Endometrial microvascular endothelial cells (primary cell): Measurements from ENCODE around the gene LRSAM1. TPM values are rescaled to one million over a fixed set of nuclear protein-coding genes. Genes with fewer than 3 reads are reported as not detected.

Source experiments
- in situ Hi-C: cut with HindIII; loops from 2 replicates; pipeline ENCODE4 v1.10.0; 2017; ENCODE audit warnings: low sequenced_read_pairs, low pct_unique_long_range_greater_than_20kb; ENCODE audit errors: inconsistent ontology term
- total RNA-seq: library from RNA; depleted of rRNA; stranded (reverse); fragments of >200 nt; gene quantifications from one replicate; pipeline ENCODE4 v1.2.3, GENCODE V29; 2015; ENCODE audit errors: inconsistent ontology term

Gene LRSAM1
- total RNA-seq, 1 donor from 2014 or later: 20.3 TPM

DNA sequence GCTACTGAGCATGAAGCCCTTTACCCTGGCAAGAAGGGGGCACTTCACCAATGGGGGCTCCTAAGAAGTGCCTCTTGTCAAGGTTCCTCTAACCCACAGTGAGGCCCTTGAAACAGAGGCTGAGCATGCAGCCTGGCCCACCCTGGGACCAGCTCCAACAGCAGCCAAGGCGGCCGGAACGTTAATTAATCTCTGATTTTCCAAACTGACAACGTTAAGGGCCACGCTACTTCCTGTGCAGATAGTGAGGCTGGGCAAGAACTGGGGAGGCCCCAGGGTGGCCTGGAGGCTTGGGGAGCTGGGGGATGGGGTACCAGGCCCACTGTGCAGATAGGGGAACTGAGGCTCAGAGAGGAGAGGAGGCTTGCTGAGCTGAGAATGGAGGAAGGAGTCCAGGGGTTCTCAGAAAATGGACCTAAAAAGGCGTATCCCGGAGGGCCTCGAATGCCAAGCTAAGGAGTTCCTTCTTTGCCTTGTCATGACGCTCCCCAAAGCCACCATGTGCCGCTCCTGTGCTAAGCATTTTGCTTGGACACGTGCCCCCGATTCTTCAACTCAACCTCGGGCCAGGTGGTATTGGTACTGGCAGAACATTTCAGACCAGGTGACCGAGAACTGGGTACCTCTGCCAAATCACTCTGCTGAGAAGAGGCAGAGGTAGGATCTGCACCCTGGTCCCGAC, 88.8 kb downstream of the LRSAM1 start:
- in situ Hi-C loops: no loop called here

DNA sequence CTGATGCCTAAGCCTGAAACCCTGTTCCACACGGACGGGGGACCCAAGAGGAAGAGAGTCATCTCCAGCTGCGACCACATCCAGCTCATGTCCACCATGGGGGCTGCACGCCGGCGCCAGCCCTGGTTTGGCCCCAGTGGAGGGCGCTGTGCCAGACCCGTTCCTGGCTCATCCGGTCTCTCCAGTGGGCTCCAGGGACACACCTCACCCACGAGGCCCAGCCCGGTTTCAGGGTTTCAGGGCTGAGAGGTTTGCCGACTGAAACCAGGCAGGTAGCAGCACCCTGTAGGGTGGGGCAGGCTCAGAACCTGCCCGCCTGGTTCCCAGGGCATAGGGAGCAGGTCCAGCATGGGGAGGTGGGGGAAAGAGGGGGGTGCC, 89.3 kb downstream of the LRSAM1 start:
- in situ Hi-C loops: no loop called here

DNA sequence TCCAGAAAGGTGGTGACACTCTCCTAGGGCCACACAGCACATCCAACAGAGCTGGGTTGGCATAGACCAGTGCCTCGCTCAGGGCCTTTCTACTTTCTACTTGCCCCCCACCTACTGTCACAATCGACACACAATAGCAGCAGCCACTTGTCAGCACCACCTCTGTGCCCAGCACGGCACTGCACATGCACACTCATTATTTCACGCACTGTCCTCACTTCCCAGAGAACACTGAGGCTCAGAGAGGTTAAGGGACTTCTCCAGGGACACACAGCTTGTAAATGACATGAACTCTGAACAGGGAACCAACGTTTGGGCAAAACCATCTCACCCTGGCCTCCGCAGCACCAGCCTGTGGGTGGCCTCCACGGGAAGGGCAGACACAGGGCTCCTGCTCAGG, 89.9 kb downstream of the LRSAM1 start:
- in situ Hi-C loops: no loop called here

DNA sequence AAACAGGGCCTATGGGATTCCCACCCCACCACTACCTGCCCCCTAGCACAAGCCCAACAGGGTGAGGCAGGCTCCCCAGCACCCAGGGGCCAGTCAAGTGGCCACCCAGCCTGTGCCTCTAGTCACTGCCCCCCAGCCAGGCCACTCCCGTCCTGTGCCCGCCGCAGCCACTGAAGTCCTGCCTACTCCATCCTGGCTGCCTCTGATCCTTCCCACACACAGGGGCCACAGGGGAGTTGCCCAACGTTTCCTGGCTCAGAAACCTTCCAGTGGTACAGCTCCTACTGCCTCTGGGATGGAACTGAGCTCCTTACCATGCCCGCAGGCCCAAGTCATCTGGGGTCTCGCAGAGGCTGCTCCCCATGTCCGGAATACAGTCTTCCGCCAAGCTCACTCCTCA, 90.6 kb downstream of the LRSAM1 start:
- in situ Hi-C loops: no loop called here

DNA sequence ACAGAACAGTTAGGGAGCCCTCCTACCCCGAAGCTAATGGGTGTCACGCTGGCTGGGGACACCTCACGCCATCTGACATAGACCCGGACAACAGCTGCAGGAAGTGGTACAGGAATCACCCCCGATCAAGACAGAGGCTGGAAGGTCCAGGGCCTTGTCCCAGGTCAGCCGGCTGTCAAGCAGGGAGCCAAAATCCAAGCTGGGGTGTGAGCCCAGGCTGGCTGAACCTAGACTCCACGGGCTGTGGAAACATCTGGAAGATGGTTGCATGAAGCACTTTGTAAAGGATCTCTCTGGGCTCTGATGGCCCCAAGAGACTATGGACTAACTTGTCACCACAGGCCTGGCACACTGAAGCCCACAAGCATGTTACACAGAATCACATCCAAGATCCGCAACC, 91.9 kb downstream of the LRSAM1 start:
- in situ Hi-C loops: no loop called here

DNA sequence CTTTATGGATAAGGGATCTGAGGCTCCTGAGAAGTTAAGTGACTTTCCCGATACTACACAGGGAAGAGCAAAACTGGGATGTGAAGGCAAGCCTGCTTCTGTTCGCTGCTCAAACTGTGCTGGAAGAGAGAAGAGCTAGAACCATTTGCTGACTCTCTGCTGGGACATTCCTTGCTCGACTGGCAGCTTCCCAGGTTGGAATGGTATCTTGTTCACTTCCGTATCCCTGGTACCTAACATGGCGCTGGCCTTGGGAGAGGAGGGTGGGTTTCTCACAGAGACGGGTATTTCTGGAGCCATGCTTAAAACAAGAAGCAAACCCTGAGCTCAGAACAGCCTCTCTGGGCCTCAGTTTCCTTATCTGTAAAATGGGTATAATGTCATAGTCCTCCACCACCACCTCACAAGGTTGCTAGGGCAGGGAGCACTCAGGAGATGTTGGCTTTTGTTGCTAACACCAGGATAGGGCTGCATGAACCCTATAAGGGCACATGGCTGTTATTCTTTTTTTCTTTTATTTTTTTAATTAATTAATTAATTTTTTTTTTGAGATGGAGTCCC, 92.7 kb downstream of the LRSAM1 start:
- in situ Hi-C loops: no loop called here

DNA sequence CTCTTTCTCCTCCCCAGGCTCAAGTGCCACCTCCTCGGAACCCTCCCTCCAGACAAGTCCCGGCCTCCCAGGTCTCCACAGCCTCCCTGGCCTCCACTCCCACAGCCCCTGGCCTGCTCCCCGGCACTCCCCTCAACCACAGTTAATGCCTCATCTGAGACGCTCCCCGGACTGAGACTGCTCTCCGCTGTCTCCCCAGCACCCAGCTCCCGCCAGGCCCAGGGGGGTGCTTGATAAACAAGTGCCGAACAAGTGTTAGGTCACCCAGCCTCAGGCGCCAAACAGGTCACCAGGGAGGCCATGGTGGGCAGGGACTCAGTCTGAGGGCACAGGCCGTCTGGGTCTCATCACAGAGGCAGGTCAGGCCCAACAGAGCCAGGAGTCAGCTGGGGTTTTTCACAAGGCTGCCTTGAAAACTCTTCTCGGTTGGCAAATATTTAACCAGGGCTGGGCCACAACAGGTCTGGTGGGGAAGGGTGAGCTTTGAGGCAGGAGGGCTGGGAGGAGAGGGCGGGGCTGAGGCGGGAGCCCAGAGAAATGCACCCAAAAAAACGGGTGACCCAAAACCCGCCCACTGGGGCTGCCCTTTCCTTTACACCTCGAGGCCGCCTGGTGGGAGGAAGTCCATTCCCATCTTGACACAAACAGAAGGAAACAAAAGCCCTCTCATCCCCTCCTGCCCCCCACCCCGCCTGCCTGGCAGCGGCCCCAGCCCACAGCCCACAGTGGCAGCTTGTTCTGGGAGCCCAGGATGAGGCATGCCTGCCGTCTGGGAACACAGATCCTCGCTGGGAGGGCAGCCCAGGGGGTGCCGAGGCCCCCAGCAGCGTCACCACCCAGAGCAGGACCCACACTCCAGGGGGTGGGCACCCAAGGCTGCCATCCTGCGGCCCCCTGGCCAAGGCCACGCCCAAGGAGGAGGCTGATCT, 94.2 kb downstream of the LRSAM1 start:
- in situ Hi-C loops: no loop called here

DNA sequence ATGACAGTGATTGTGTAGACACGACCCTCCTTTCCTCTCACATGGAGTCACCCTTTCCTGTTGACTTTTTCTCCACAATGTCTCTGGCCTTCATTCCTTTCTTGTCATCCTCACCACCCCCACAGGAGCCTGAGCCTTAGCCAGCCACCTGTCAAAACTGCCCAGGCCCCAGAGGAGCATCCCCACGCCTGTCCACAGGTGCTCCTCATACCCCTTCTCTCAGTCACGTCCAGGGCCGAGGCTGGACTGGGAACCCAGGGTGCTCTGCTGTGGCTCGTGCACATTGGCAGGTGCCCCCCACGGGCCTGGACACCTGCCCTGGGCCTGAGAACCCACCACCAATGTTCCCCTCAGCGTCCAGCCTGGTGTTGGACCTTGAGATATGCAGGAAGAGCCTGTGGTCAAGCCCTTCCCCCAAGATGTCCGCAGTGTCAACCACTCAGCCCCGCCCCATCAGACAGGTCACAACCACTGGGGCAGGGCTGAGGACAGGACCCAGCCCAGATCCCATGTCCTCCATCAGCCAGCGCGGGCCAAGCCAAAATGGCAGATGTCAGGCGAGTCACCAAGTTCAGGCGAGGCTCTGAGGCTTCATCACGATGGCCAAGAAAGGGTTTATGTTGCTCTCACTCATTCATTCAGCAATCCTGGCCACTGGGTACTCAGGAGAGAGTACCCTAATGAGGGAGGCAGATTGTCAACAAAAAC, 95.0 kb downstream of the LRSAM1 start:
- in situ Hi-C loops: no loop called here

DNA sequence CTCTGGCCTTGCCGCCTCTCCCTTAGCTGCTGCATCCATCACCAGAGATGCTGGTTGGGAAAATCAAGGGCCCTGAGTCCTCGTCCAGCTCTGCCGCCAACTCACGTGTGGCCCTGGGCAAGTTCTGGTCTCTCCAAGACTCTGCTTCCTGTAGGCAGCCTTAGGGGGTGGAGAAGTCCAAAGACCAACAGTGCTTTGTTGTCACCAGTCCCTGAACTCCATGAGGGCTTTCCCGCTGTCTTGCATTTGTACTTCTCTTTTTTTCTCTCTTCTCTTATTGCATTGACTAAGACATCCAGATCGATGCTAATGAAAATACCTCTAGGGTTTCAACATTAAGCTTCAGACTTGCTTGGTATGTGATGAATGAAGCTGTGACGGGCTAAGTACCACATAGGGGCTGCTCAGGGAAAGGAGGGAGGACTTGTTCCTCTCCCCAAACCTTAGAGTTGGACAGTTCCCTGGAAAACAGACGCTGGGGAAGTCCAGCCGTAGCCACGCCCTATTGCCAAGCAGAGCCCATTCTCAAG, 97.1 kb downstream of the LRSAM1 start:
- in situ Hi-C loops: no loop called here

DNA sequence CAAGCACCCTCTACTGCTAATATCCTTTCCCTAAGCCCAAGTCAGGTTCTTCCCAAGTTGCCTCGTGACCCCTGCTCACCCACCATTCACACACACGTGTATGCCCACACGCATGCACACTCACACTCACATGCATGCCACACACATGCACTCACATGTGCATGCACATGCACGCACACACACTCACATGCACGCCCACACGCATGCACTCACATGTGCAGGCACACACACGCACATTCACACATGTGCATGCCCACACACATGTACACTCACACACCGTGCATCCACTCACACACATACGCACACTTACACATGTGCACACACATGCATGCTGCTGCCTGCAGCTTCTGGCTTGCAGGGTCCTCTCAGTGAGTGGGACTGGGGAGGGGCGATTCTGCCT, 97.9 kb downstream of the LRSAM1 start:
- in situ Hi-C loops: no loop called here

DNA sequence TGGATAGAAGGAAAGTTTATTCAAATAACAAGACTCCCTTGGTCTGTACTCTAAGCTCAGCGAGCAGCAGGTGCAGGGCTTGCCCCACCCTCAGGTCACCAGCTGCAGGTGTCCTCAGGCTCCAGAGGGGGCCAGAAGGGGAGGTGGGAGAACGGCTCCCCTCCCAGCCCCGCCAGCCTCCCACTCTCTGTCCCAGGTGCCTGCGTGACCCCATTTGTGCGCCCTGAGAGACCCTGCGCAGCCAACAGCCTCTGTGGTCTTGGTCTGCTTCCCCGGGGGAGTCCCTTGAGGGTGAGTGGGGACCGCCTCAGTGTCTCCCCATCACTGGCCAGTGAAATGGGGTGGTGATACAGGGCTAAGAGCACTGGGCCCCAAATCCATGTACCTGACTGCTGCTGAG, 98.4 kb downstream of the LRSAM1 start:
- in situ Hi-C loops: no loop called here

DNA sequence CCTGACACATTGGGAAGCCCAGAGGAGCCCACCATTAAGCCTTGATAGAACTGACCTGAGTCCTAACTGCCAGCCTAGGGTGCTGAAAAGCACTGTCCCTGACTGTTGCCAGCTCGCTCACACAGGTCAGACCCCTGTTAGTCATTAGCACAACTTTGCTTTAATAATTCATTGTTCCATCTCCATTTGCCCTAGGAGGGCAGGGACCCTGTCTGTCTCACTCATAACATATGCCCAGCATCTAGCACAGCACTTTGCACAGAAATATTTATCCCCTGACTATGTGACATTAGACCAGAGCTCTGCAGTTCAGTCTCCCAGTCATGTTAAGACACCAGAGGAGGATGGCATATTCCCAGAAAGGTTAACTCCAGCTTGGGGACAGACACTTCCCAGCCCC, 99.0 kb downstream of the LRSAM1 start:
- in situ Hi-C loops: no loop called here

DNA sequence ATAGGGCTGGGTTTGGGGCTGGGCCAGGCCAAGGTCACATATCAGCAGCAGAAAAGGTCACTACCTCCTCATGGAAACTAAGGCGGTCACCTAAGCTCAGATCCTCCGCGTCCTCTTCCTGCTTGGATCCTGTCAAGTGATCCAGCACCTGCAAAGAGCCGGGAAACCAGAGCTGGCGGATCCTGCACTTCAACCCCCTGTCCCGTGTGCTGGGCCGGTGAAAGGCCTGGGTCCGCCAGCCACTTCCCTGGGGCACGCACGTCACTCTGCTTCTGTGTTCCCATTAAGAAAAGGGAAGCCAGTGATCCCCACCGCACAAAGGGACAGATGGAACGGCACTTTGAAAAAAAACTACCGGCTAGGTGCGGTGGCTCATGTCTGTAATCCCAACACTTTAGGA, 99.4 kb downstream of the LRSAM1 start:
- in situ Hi-C loops: no loop called here

Other genes with a start within 250 kb of the LRSAM1 start
- gene GARNL3, start 186.7 kb upstream of the LRSAM1 start, total RNA-seq: 6.2 TPM
- 19.8 TPM for gene SLC2A8, start 54.3 kb upstream of the LRSAM1 start, total RNA-seq
- gene ZNF79, start 27.1 kb upstream of the LRSAM1 start, total RNA-seq: 6.9 TPM
- 2,128 TPM for gene RPL12, start 104 bp upstream of the LRSAM1 start, total RNA-seq
- gene STXBP1, start 160.8 kb downstream of the LRSAM1 start, total RNA-seq: 15.6 TPM